Astrocyte (in vitro differentiated cells and primary cell): ENCODE measurements around the gene PHF24. TPM values are rescaled to one million over a fixed set of nuclear protein-coding genes. Genes with fewer than 3 reads are reported as not detected.

Experiments
- DNase-seq: peaks from one replicate; pipeline ENCODE4 v3.0.0-alpha.2; 2010; ENCODE audit warnings: low read depth
- FAIRE-seq: peaks from 2 replicates; lab custom pipeline; 2011; peaks lifted over from hg19 to GRCh38; lab: Jason Lieb, UNC
- H2AFZ ChIP-seq: 2 replicates; pipeline ENCODE4 v1.6.0; 2012; ENCODE audit warnings: low read depth, low read length, inconsistent platforms
- H3K27ac ChIP-seq: 2 replicates; pipeline ENCODE4 v1.5.1; 2011; ENCODE audit warnings: low read depth, low read length, inconsistent platforms
- H3K27me3 ChIP-seq: 2 replicates; pipeline ENCODE4 v1.6.0; 2011; ENCODE audit warnings: low read length, inconsistent platforms; ENCODE audit not compliant: insufficient read depth
- H3K36me3 ChIP-seq: 2 replicates; pipeline ENCODE4 v1.5.1; 2011; ENCODE audit warnings: low read length, inconsistent platforms; ENCODE audit not compliant: insufficient read depth
- H3K4me1 ChIP-seq: 2 replicates; pipeline ENCODE4 v1.5.1; 2011; ENCODE audit warnings: low read length, inconsistent platforms; ENCODE audit not compliant: insufficient read depth
- H3K4me2 ChIP-seq: 2 replicates; pipeline ENCODE4 v1.6.0; 2012; ENCODE audit warnings: low read length, inconsistent platforms
- H3K4me3 ChIP-seq: 2 replicates; pipeline ENCODE4 v1.5.1; 2011; ENCODE audit warnings: low read depth, mild to moderate bottlenecking, low read length, inconsistent platforms; ENCODE audit not compliant: insufficient read depth
- H3K79me2 ChIP-seq: 2 replicates; pipeline ENCODE4 v1.6.0; 2012; ENCODE audit warnings: mild to moderate bottlenecking, low read length, inconsistent platforms; ENCODE audit not compliant: insufficient read depth
- H3K9ac ChIP-seq: 2 replicates; pipeline ENCODE4 v1.6.0; 2012; ENCODE audit warnings: mild to moderate bottlenecking, low read length, inconsistent platforms
- H3K9me3 ChIP-seq: 2 replicates; pipeline ENCODE4 v1.5.1; 2012; ENCODE audit warnings: low read depth, mild to moderate bottlenecking, low read length, inconsistent platforms; ENCODE audit not compliant: insufficient read depth
- H4K20me1 ChIP-seq: 2 replicates; pipeline ENCODE4 v1.6.0; 2012; ENCODE audit warnings: low read length, inconsistent platforms; ENCODE audit not compliant: insufficient read depth
- H3K27ac Mint-ChIP-seq: one replicate; pipeline ENCODE4 v1.8.0; 2021; ENCODE audit warnings: mild to moderate bottlenecking, mixed read lengths; ENCODE audit not compliant: unreplicated experiment
- H3K27me3 Mint-ChIP-seq: one replicate; pipeline ENCODE4 v1.8.0; 2021; ENCODE audit warnings: low read depth, mixed read lengths; ENCODE audit not compliant: unreplicated experiment
- H3K36me3 Mint-ChIP-seq: one replicate; pipeline ENCODE4 v1.8.0; 2021; ENCODE audit warnings: low read depth, mixed read lengths; ENCODE audit not compliant: unreplicated experiment
- H3K4me1 Mint-ChIP-seq: one replicate; pipeline ENCODE4 v1.8.0; 2021; ENCODE audit warnings: low read depth, mixed read lengths; ENCODE audit not compliant: unreplicated experiment
- H3K4me3 Mint-ChIP-seq: one replicate; pipeline ENCODE4 v1.8.0; 2021; ENCODE audit warnings: mild to moderate bottlenecking, moderate library complexity, mixed read lengths; ENCODE audit not compliant: unreplicated experiment
- H3K9me3 Mint-ChIP-seq: one replicate; pipeline ENCODE4 v1.8.0; 2021; ENCODE audit warnings: mild to moderate bottlenecking, mixed read lengths; ENCODE audit not compliant: unreplicated experiment
- CTCF ChIP-seq: IDR thresholded peaks from 2 replicates; pipeline ENCODE4 v1.5.1; 2011; ENCODE audit warnings: low read depth, mild to moderate bottlenecking, inconsistent platforms, low read length, moderate library complexity; ENCODE audit not compliant: insufficient read depth
- EZH2 ChIP-seq: IDR thresholded peaks from 2 replicates; pipeline ENCODE4 v1.6.1; 2012; ENCODE audit warnings: mild to moderate bottlenecking, low read length, inconsistent platforms; ENCODE audit not compliant: insufficient read depth
- total RNA-seq: library from RNA; stranded (reverse); gene quantifications from 2 replicates; pipeline ENCODE4 v1.2.1, GENCODE V29; 2021

PHF24 gene
- total RNA-seq, 1 donor from 2014 or later, result 0.16 TPM

DNA sequence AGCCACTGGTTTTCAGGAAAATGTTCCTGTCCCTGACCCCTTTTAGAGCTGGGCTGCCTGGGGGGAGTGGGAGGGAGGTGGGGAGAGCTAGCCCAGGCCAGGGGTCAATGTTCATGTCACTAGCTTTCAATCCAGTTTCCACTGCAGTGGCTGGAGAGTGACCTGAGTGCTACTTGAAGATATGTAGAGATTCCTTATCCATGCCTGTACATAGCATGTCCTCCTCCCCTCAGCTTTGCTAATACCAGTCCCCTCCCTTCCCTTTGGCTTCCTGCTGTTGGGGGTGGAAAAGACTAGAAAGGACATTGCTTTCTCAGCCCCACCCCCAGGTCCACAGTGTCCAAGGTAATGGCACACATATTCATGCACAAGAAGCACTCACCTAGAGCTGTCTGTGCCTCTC, 39.3 kb downstream of the PHF24 start:
- Histone ChIP-seq H3K4me3 (no peak overlapping the region), H3K9me3 (no peaks in the 10 kb centered on the region), H3K9ac (no peak overlapping the region), H4K20me1 (peaks cover 9% of the 10 kb centered on the region), H3K27me3 (no peaks in the 10 kb centered on the region), H3K36me3 (peaks cover 7% of the 10 kb centered on the region), H3K4me1 (peaks cover 54% of the 10 kb centered on the region), H3K79me2 (no peaks in the 10 kb centered on the region), H3K4me2 (no peak overlapping the region), H3K27ac (no peak overlapping the region), H2AFZ (no peak overlapping the region)
- DNase-seq, result no peak
- TF ChIP-seq EZH2 (no peak), CTCF (no peak)
- FAIRE-seq, result no peak
- H3K4me1 Mint-ChIP-seq, result peaks cover 66% of the 10 kb centered on the region
- no peaks in the 10 kb centered on the region for H3K27me3 Mint-ChIP-seq
- no peaks in the 10 kb centered on the region for H3K9me3 Mint-ChIP-seq
- H3K4me3 Mint-ChIP-seq, result no peak overlapping the region
- H3K36me3 Mint-ChIP-seq, result peaks cover 25% of the 10 kb centered on the region
- H3K27ac Mint-ChIP-seq, result no peak overlapping the region

DNA sequence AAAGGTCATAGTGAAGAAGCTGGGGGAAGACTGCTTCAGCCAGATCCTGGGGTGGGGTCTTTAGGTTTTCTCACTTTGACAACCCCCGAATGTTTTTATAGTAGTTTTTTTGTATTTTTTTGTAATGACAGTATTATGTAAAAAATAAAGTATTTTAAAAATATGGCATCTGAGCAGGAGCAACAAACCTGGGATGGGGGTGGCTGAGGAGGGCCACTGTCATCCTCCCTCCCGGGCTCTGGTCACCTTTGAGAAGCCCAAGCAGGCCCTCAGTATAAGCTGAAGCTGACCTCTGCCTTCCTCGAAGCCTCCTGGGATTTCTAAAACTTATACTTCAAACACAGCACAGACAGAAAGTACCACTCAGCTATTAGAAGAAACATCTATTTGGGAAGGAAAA, 40.2 kb downstream of the PHF24 start:
- no peak overlapping the region for H3K27ac Mint-ChIP-seq
- Histone ChIP-seq H3K9ac (no peak overlapping the region), H3K79me2 (no peaks in the 10 kb centered on the region), H4K20me1 (peaks cover 9% of the 10 kb centered on the region), H3K27ac (no peak overlapping the region), H3K36me3 (peaks cover 7% of the 10 kb centered on the region), H3K4me3 (no peak overlapping the region), H3K27me3 (no peaks in the 10 kb centered on the region), H3K4me2 (no peak overlapping the region), H2AFZ (no peak overlapping the region), H3K4me1 (peaks cover 45% of the 10 kb centered on the region), H3K9me3 (no peaks in the 10 kb centered on the region)
- no peak overlapping the region for H3K4me3 Mint-ChIP-seq
- FAIRE-seq (no peak), DNase-seq (no peak)
- peaks cover 57% of the 10 kb centered on the region for H3K4me1 Mint-ChIP-seq
- TF ChIP-seq EZH2 (no peak), CTCF (no peak)
- H3K9me3 Mint-ChIP-seq, result peaks cover 2% of the 10 kb centered on the region
- no peaks in the 10 kb centered on the region for H3K27me3 Mint-ChIP-seq
- peaks cover 26% of the 10 kb centered on the region for H3K36me3 Mint-ChIP-seq

- H3K4me1 ChIP-seq, result peaks cover 32% of the 10 kb centered on the region
- FAIRE-seq (no peak), DNase-seq (no peak)
- H3K79me2 ChIP-seq, result no peaks in the 10 kb centered on the region
- H3K4me2 ChIP-seq, result no peak overlapping the region
- Mint-ChIP-seq H3K9me3 (peaks cover 4% of the 10 kb centered on the region), H3K4me3 (no peak overlapping the region), H3K27me3 (no peaks in the 10 kb centered on the region), H3K27ac (no peak overlapping the region), H3K4me1 (peaks cover 47% of the 10 kb centered on the region), H3K36me3 (peaks cover 22% of the 10 kb centered on the region)
- no peak overlapping the region for H3K4me3 ChIP-seq
- no peak for TF ChIP-seq CTCF
- no peak for TF ChIP-seq EZH2
- no peaks in the 10 kb centered on the region for H3K9me3 ChIP-seq
- peaks cover 9% of the 10 kb centered on the region for H4K20me1 ChIP-seq
- peaks cover 7% of the 10 kb centered on the region for H3K36me3 ChIP-seq
- no peak overlapping the region for H2AFZ ChIP-seq
- no peak overlapping the region for H3K27ac ChIP-seq
- H3K9ac ChIP-seq, result no peak overlapping the region
- H3K27me3 ChIP-seq, result no peaks in the 10 kb centered on the region
These were observed 41.5 kb downstream of the PHF24 start for GRCh38 chr9:34999576-34999975.
